ENCODE results near the gene STIM2. TPM values are rescaled to one million over a fixed set of nuclear protein-coding genes. Genes with fewer than 3 reads are reported as not detected.

The STIM2 gene
- total and polyA plus RNA-seq, 3 experiments from 2014 or later: 41.4 to 51.0 (median 47.8) TPM

DNA sequence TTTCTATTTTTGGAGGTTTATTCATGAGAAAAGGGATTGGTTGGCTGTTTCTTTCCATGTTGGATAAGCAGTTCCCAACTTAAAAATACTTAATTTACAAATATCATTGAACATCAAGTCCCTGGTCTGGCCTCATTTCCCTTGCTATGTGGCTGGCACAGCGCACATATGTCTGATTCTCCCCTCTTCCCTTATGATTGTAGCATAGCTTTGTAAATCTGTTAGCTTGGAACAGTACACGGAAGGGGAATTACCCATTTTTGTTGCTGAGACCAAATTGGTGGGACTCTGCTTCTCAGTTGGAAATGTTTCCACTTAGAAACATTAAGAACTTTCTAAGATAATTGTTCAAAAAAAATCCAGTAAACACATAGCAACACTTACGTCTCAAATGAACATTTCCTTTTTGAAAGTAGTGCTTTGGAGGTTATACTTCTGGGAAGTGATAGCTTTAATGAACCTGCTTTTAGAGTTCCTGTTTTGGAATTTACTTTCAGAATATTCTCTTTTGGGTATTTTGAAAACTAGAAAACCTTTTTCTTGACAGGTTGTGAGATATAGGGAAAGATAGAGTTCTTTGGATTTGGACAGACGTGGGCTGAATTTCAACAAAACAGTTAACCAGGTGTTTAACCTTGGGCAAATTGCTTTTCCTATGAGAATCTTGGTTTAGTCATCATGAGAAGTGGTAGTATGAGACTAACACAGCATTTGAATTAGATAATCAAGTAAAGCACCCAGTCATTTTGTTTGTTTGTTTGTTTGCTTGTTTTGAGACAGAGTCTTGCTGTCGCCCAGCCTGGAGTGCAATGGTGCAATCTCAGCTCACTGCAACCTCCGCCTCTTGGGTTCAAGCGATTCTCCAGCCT lies 47.3 kb downstream of the STIM2 start:
- no peaks in the 10 kb centered on the region for H3K27me3 Mint-ChIP-seq
- Histone ChIP-seq H3K4me1 (ENCODE audit: insufficient read depth, low read length) (peaks cover 52% of the 10 kb centered on the region), H3K9me3 (ENCODE audit: low read length) (no peaks in the 10 kb centered on the region), H3K27me3 (ENCODE audit: insufficient read depth, low read length, poor library complexity, severe bottlenecking) (no peaks in the 10 kb centered on the region), H3K4me3 (ENCODE audit: low read length) (no peak overlapping the region), H3K36me3 (ENCODE audit: insufficient read depth, low read length) (no peaks in the 10 kb centered on the region), H3K27ac (ENCODE audit: low read depth, low read length) (no peak overlapping the region)
- peak overlapping the region in 1 of 8 donors; percentile 31 for H3K27ac Mint-ChIP-seq
- ChIA-PET CTCF (no interaction called here), POLR2A (interaction anchor here (0.6 kb wide), 1 partner anchor 10 kb away, joined by 7 read pairs; no protein-coding TSS in a partner anchor)
- peak overlapping the region in 1 of 7 donors; percentile 18 for H3K4me3 Mint-ChIP-seq
- H3K9me3 Mint-ChIP-seq: no peaks in the 10 kb centered on the region
- H3K4me1 Mint-ChIP-seq: peaks cover 70 to 93% (median 78%) of the 10 kb centered on the region in 3 donors
- DNase-seq: no peak
- peaks cover 0 to 3% (median 2%) of the 10 kb centered on the region in 3 donors for H3K36me3 Mint-ChIP-seq

DNA sequence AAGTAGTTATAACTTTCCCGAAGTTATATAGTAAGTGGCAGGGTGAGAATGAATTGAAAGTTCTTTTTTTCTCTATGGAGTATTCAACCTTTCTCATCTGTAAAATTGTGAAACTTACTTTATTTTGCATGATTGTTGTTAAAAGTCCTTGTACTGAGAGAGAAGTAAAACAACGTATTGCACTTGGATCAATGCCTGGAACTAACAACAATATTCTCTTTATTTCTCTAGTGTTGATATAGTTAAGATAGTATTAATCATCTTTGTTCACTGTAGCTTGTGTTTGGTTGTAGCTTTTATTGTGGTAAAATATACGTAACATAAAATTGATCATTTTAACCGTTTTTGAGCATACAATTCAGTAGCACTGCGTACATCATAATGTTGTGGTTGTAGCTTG lies 48.7 kb downstream of the STIM2 start:
- H3K36me3 Mint-ChIP-seq: peaks cover 0 to 3% (median 2%) of the 10 kb centered on the region in 3 donors
- CTCF ChIA-PET: no interaction called here
- Histone ChIP-seq H3K9me3 (ENCODE audit: low read length) (no peaks in the 10 kb centered on the region), H3K4me1 (ENCODE audit: insufficient read depth, low read length) (peaks cover 57% of the 10 kb centered on the region), H3K27me3 (ENCODE audit: insufficient read depth, low read length, poor library complexity, severe bottlenecking) (no peaks in the 10 kb centered on the region), H3K4me3 (ENCODE audit: low read length) (no peak overlapping the region), H3K27ac (ENCODE audit: low read depth, low read length) (no peak overlapping the region), H3K36me3 (ENCODE audit: insufficient read depth, low read length) (no peaks in the 10 kb centered on the region)
- POLR2A ChIA-PET: interaction anchor here (1.1 kb wide), 1 partner anchor 43 kb away, joined by 3 read pairs; no protein-coding TSS in a partner anchor
- no peak overlapping the region for H3K27ac Mint-ChIP-seq
- no peak for DNase-seq
- peaks cover 69 to 93% (median 79%) of the 10 kb centered on the region in 3 donors for H3K4me1 Mint-ChIP-seq
- no peaks in the 10 kb centered on the region for H3K9me3 Mint-ChIP-seq
- no peak overlapping the region for H3K4me3 Mint-ChIP-seq
- H3K27me3 Mint-ChIP-seq: no peaks in the 10 kb centered on the region

DNA sequence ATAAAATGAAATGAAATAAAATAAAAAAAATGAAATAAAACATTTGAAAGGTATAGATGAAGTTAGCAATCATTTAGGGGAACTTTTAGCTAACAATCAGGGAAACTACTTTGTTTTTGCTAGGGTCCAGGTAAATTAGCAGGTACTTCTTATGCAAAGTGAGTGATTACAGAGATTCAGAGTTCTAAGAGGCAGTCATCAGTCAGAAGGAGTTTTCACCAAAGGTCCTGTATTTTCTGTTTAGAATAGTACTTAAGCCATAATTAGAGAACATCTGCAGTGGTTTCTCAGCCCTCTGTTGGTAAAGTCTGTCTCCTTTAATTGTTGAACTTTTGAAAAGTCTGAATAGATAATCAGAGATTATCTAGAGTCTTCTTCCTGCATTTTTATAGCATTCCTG lies 50.6 kb downstream of the STIM2 start:
- peak overlapping the region in 1 of 7 donors; percentile 39 for H3K4me3 Mint-ChIP-seq
- no peak for DNase-seq
- Histone ChIP-seq H3K27me3 (ENCODE audit: insufficient read depth, low read length, poor library complexity, severe bottlenecking) (no peaks in the 10 kb centered on the region), H3K27ac (ENCODE audit: low read depth, low read length) (no peak overlapping the region), H3K36me3 (ENCODE audit: insufficient read depth, low read length) (no peaks in the 10 kb centered on the region), H3K4me1 (ENCODE audit: insufficient read depth, low read length) (peaks cover 48% of the 10 kb centered on the region), H3K9me3 (ENCODE audit: low read length) (no peaks in the 10 kb centered on the region), H3K4me3 (ENCODE audit: low read length) (no peak overlapping the region)
- ChIA-PET CTCF (no interaction called here), POLR2A (interaction anchor here (0.6 kb wide), 1 partner anchor 49 kb away, joined by 3 read pairs; no protein-coding TSS in a partner anchor)
- H3K27ac Mint-ChIP-seq: peak overlapping the region in 4 of 8 donors; percentile 29 to 66 (median 43)
- H3K27me3 Mint-ChIP-seq: no peaks in the 10 kb centered on the region
- H3K9me3 Mint-ChIP-seq: no peaks in the 10 kb centered on the region
- peaks cover 70 to 95% (median 78%) of the 10 kb centered on the region in 3 donors for H3K4me1 Mint-ChIP-seq
- H3K36me3 Mint-ChIP-seq: peaks cover 0 to 3% (median 2%) of the 10 kb centered on the region in 3 donors

DNA sequence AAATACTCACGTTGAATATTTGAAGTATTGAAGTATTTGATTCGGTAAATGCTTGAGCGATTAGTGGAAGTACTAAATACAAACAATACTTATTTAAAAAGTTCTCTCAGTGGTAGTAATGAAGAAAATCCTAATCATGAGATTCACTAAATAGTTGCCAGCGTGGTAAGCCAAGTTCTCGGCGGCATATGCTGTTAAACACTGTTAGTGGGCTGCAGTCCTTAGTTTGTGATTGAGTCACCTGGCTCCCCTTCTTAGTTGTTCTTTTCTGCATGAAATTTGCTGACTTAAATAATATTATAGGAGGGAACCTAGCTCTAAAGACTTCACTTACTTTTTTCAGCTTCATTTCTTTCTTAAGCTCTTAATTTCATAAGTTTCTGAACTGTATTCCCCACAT lies 51.4 kb downstream of the STIM2 start:
- Mint-ChIP-seq H3K4me1 (peaks cover 73 to 97% (median 87%) of the 10 kb centered on the region in 3 donors), H3K27me3 (no peaks in the 10 kb centered on the region), H3K9me3 (no peaks in the 10 kb centered on the region), H3K36me3 (peaks cover 0 to 3% (median 2%) of the 10 kb centered on the region in 3 donors), H3K4me3 (peak overlapping the region in 3 of 7 donors; percentile 40 to 75 (median 58)), H3K27ac (peak overlapping the region in 7 of 8 donors; percentile 21 to 91 (median 53))
- Histone ChIP-seq H3K36me3 (ENCODE audit: insufficient read depth, low read length) (no peaks in the 10 kb centered on the region), H3K27ac (ENCODE audit: low read depth, low read length) (no peak overlapping the region), H3K4me3 (ENCODE audit: low read length) (no peak overlapping the region), H3K9me3 (ENCODE audit: low read length) (no peaks in the 10 kb centered on the region), H3K27me3 (ENCODE audit: insufficient read depth, low read length, poor library complexity, severe bottlenecking) (no peaks in the 10 kb centered on the region), H3K4me1 (ENCODE audit: insufficient read depth, low read length) (peaks cover 52% of the 10 kb centered on the region)
- no peak for DNase-seq
- ChIA-PET CTCF (no interaction called here), POLR2A (no interaction called here)

DNA sequence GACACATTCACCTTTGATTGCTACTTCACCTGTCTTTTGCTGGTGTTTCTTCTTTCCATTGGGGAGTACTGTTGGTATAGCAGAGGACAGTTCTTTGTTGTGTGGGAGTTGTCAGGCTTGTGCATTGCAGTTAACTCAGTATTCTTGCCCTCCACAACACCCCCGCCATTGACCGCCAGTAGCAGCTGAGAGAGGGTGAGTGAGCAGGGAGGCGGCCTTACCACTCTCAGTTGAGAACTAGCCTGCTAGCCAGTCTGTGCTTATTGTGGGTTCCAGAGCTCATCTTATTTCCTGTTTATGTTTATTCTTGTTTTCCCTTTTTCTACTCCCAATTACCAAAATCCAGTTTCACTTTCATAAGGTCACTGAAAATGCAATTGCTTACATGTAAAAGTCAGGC lies 52.2 kb downstream of the STIM2 start:
- H3K4me1 Mint-ChIP-seq: peaks cover 75 to 97% (median 88%) of the 10 kb centered on the region in 3 donors
- DNase-seq: peak in 2 of 5 donors; percentile 12 to 48
- Histone ChIP-seq H3K9me3 (ENCODE audit: low read length) (no peaks in the 10 kb centered on the region), H3K4me3 (ENCODE audit: low read length) (no peak overlapping the region), H3K36me3 (ENCODE audit: insufficient read depth, low read length) (no peaks in the 10 kb centered on the region), H3K27me3 (ENCODE audit: insufficient read depth, low read length, poor library complexity, severe bottlenecking) (no peaks in the 10 kb centered on the region), H3K27ac (ENCODE audit: low read depth, low read length) (no peak overlapping the region), H3K4me1 (ENCODE audit: insufficient read depth, low read length) (peaks cover 52% of the 10 kb centered on the region)
- ChIA-PET CTCF (no interaction called here), POLR2A (no interaction called here)
- peaks cover 0 to 3% (median 2%) of the 10 kb centered on the region in 3 donors for H3K36me3 Mint-ChIP-seq
- peak overlapping the region in 5 of 7 donors; percentile 23 to 75 (median 62) for H3K4me3 Mint-ChIP-seq
- no peaks in the 10 kb centered on the region for H3K9me3 Mint-ChIP-seq
- peak overlapping the region in 6 of 8 donors; percentile 39 to 92 (median 58) for H3K27ac Mint-ChIP-seq
- no peaks in the 10 kb centered on the region for H3K27me3 Mint-ChIP-seq

DNA sequence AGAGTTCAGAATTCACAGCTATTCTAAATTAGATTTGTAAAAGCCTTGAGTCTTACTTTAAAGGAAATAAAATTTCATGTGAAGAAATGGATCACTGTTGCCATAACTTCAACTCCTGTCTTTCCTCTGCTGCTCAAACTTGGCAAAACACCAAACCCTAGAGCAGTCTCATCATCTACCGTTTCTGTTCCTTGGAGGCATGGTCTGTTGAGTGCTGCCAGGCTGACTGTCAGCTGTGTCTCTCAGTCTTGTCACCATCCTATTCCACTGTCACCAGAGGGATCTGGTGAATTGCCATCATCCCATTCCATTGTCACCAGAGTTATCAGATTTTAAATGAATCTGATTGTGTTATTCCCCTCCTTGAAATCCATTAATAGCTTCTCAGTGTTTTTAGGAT lies 55.6 kb downstream of the STIM2 start:
- H3K36me3 Mint-ChIP-seq: peaks cover 7 to 25% (median 14%) of the 10 kb centered on the region in 3 donors
- H3K36me3 ChIP-seq (ENCODE audit: insufficient read depth, low read length): peaks cover 17% of the 10 kb centered on the region
- H3K27ac Mint-ChIP-seq: peak overlapping the region in 6 of 8 donors; percentile 9 to 76 (median 64)

DNA sequence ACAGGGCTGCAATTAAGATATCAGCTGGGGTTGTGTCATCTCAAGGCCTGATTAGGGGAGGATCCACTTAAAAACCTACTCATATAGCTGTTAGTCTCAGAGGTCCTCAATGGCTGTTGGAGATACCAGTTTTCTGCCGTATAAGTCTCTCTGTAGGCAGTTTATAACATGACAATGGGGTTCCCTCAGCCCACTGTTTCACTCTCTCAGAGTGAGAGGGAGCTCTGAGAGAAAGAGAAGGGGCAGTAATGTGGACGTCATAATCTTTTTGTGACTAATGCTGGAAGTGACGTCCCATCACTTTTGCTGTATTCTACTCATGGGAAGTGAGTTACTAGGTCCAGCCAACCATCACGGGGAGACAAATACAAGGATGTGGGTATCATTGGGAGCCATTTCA lies 70.3 kb downstream of the STIM2 start:
- ChIA-PET CTCF (no interaction called here), POLR2A (no interaction called here)
- DNase-seq: no peak
- H3K27me3 ChIP-seq (ENCODE audit: insufficient read depth, low read length, poor library complexity, severe bottlenecking): no peaks in the 10 kb centered on the region
- H3K9me3 ChIP-seq (ENCODE audit: low read length): no peaks in the 10 kb centered on the region
- H3K36me3 ChIP-seq (ENCODE audit: insufficient read depth, low read length): no peaks in the 10 kb centered on the region
- Mint-ChIP-seq H3K4me3 (no peak overlapping the region), H3K27ac (peak overlapping the region in 6 of 8 donors; percentile 3 to 73 (median 59)), H3K4me1 (peaks cover 40 to 63% (median 54%) of the 10 kb centered on the region in 3 donors), H3K27me3 (peaks cover 0 to 1% of the 10 kb centered on the region in 2 donors), H3K9me3 (no peaks in the 10 kb centered on the region), H3K36me3 (peaks cover 0 to 4% (median 3%) of the 10 kb centered on the region in 3 donors)
- H3K27ac ChIP-seq (ENCODE audit: low read depth, low read length): no peak overlapping the region
- H3K4me3 ChIP-seq (ENCODE audit: low read length): no peak overlapping the region
- H3K4me1 ChIP-seq (ENCODE audit: insufficient read depth, low read length): peaks cover 12% of the 10 kb centered on the region

More for the DNA sequence above, 55.6 kb downstream of the STIM2 start:
- Mint-ChIP-seq H3K4me1 (peaks cover 60 to 88% (median 83%) of the 10 kb centered on the region in 3 donors), H3K27me3 (no peaks in the 10 kb centered on the region), H3K9me3 (no peaks in the 10 kb centered on the region), H3K4me3 (peak overlapping the region in 2 of 7 donors; percentile 12 to 42)
- no peak overlapping the region for H3K27ac ChIP-seq (ENCODE audit: low read depth, low read length)
- H3K27me3 ChIP-seq (ENCODE audit: insufficient read depth, low read length, poor library complexity, severe bottlenecking): no peaks in the 10 kb centered on the region
- no peak overlapping the region for H3K4me3 ChIP-seq (ENCODE audit: low read length)
- DNase-seq: no peak
- H3K9me3 ChIP-seq (ENCODE audit: low read length): no peaks in the 10 kb centered on the region
- H3K4me1 ChIP-seq (ENCODE audit: insufficient read depth, low read length): peaks cover 34% of the 10 kb centered on the region
- ChIA-PET CTCF (interaction anchor here (1.2 kb wide), 1 partner anchor 56 kb away, joined by 6 read pairs; the partner anchor contains the start of gene STIM2), POLR2A (interaction anchor here (0.7 kb wide), 1 partner anchor 59 kb away, joined by 3 read pairs; no protein-coding TSS in a partner anchor)

DNA sequence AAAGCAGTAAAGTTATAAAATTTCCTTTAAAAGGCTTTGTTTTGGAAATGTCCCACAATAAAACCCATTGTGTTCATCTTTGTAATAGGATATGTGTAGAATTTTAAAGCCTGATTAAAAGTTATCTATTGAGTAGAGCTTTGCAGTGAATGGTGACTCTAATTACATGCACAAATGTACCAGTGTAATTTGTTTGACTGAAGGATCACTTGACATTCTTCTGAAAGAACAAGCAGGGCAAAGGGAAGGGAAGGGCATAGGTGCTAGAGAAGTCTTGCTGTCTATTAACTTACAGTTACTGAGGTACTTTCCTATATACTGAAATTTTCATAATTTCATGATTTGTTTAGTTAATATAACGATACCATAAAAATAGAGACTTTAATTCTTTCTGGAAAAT lies 70.8 kb downstream of the STIM2 start:
- peaks cover 17% of the 10 kb centered on the region for H3K4me1 ChIP-seq (ENCODE audit: insufficient read depth, low read length)
- ChIA-PET POLR2A (no interaction called here), CTCF (no interaction called here)
- H3K36me3 Mint-ChIP-seq: peaks cover 0 to 4% (median 3%) of the 10 kb centered on the region in 3 donors
- H3K27me3 ChIP-seq (ENCODE audit: insufficient read depth, low read length, poor library complexity, severe bottlenecking): no peaks in the 10 kb centered on the region
- no peaks in the 10 kb centered on the region for H3K9me3 ChIP-seq (ENCODE audit: low read length)
- H3K27ac Mint-ChIP-seq: peak overlapping the region in 2 of 8 donors; percentile 49 to 54
- H3K4me3 Mint-ChIP-seq: no peak overlapping the region
- peaks cover 45 to 68% (median 58%) of the 10 kb centered on the region in 3 donors for H3K4me1 Mint-ChIP-seq
- peaks cover 0 to 1% of the 10 kb centered on the region in 2 donors for H3K27me3 Mint-ChIP-seq
- no peaks in the 10 kb centered on the region for H3K36me3 ChIP-seq (ENCODE audit: insufficient read depth, low read length)
- no peak for DNase-seq
- no peaks in the 10 kb centered on the region for H3K9me3 Mint-ChIP-seq
- H3K4me3 ChIP-seq (ENCODE audit: low read length): no peak overlapping the region
- no peak overlapping the region for H3K27ac ChIP-seq (ENCODE audit: low read depth, low read length)

All from CD8-positive, alpha-beta memory T cell (primary cell).